Natural killer cell (primary cell): ENCODE measurements around the gene DRD2. TPM values are rescaled to one million over a fixed set of nuclear protein-coding genes. Genes with fewer than 3 reads are reported as not detected.

ENCODE experiments used
- ATAC-seq, 3 donors: fragments of 150-1000 bp in 2 of 3; fragments of 200-7000 bp in 1 of 3; cut with Tn5 transposase; 1 replicate in 1 of 3; 2 replicates in 2 of 3; pipeline ENCODE4 v1.10.0; 2021; ENCODE audit warnings: mild to moderate bottlenecking in 2 of 3, moderate library complexity in 2 of 3
- DNase-seq, 2 donors: peaks; one replicate each; pipeline versions ENCODE4 v3.0.0 to v3.0.0-alpha.2; 2013 to 2021; ENCODE audit warnings: mixed read lengths in 1 of 2
- H3K27ac ChIP-seq: one replicate; pipeline ENCODE4 v1.5.1; 2013; ENCODE audit warnings: mild to moderate bottlenecking, low read length
- H3K27me3 ChIP-seq: one replicate; pipeline ENCODE4 v1.6.1; 2013; ENCODE audit warnings: low read length; ENCODE audit not compliant: control insufficient read depth, insufficient read depth
- H3K36me3 ChIP-seq: one replicate; pipeline ENCODE4 v1.6.1; 2013; ENCODE audit warnings: low read length; ENCODE audit not compliant: control insufficient read depth, insufficient read depth
- H3K4me1 ChIP-seq: one replicate; pipeline ENCODE4 v1.6.1; 2013; ENCODE audit warnings: low read length; ENCODE audit not compliant: control insufficient read depth, insufficient read depth
- H3K4me3 ChIP-seq: one replicate; pipeline ENCODE4 v1.5.1; 2013; ENCODE audit warnings: low read length
- H3K9me3 ChIP-seq: one replicate; pipeline ENCODE4 v1.6.1; 2013; ENCODE audit warnings: low read length; ENCODE audit not compliant: control insufficient read depth, insufficient read depth
- H3K27ac Mint-ChIP-seq, 2 donors: one replicate each; pipeline ENCODE4 v1.8.0; 2022; ENCODE audit warnings: mild to moderate bottlenecking in 2 of 2, mixed read lengths in 2 of 2, moderate library complexity in 1 of 2
- H3K27me3 Mint-ChIP-seq, 2 donors: one replicate each; pipeline ENCODE4 v1.8.0; 2022; ENCODE audit warnings: low read depth in 2 of 2, mixed read lengths in 2 of 2
- H3K36me3 Mint-ChIP-seq: one replicate; pipeline ENCODE4 v1.8.0; 2022; ENCODE audit warnings: mixed read lengths
- H3K4me1 Mint-ChIP-seq, 2 donors: one replicate each; pipeline ENCODE4 v1.8.0; 2022; ENCODE audit warnings: mixed read lengths in 2 of 2
- H3K4me3 Mint-ChIP-seq: one replicate; pipeline ENCODE4 v1.8.0; 2022; ENCODE audit warnings: mild to moderate bottlenecking, moderate library complexity, mixed read lengths
- H3K9me3 Mint-ChIP-seq, 2 donors: one replicate each; pipeline ENCODE4 v1.8.0; 2022; ENCODE audit warnings: mixed read lengths in 2 of 2
- WGBS: methylation state at CpG from one replicate; pipeline ENCODE4 v1.1.7; 2013; ENCODE audit warnings: missing lambda C conversion rate; ENCODE audit not compliant: insufficient coverage; 5-methylcytosine and 5-hydroxymethylcytosine counted together
- intact Hi-C: fragments of 100-400 bp; cut with micrococcal nuclease; formaldehyde crosslinking; loops from one replicate; pipeline ENCODE4 v1.14.2; 2022
- total RNA-seq, 4 donors: library from RNA; stranded (reverse); fragments of 120-200 nt in 1 of 4; gene quantifications; one replicate each; pipeline versions ENCODE4 v1.2.3 to v1.2.4, GENCODE V29; 2013 to 2022
- TF ChIP-seq, protein P1 (sequence below): fragments of 200-600 bp; IDR thresholded peaks from one replicate; pipeline ENCODE4 v1.8.0; 2022; ENCODE audit warnings: antibody characterized with exemption

The DRD2 gene
- total RNA-seq, 3 donors from 2014 or later (not counting 1 experiment from before 2014, with no cell fraction given): not detected

DNA sequence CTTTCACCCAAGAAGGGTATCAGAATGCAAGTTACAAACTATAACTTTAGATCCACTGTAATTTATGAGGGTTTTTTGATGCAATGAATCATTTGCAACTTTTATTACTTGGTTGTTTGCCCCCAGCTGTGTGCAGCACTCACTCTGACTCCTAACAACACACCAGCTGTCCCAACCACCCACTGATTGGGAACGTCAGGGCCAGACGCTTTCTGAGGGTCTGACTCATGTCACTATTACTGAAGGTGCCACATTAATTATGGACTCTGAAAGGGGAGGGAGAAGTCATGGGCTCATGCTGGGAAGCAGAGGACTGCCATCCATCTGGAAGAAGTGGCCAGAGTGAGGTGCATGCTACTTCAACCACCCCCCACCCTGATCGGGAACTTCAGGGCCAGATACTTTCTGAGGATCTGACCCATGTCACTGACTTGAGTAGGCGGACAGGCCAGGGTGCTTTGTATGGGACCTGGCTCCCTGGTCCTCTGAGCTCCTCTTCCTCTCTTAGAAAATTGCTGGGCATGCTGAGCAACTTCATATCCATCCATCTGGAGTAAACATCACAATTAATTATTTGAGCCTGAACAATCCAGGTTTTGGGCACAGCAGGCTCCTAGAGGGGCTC lies 44.9 kb upstream of the DRD2 start:
- no peaks in the 10 kb centered on the region for H3K9me3 Mint-ChIP-seq
- H3K4me1 Mint-ChIP-seq: no peaks in the 10 kb centered on the region
- Histone ChIP-seq H3K27ac (no peak overlapping the region), H3K9me3 (no peaks in the 10 kb centered on the region), H3K4me3 (no peak overlapping the region), H3K36me3 (no peaks in the 10 kb centered on the region), H3K27me3 (peaks cover 2% of the 10 kb centered on the region), H3K4me1 (no peaks in the 10 kb centered on the region)
- H3K36me3 Mint-ChIP-seq: no peaks in the 10 kb centered on the region
- TF ChIP-seq, protein P1, sequence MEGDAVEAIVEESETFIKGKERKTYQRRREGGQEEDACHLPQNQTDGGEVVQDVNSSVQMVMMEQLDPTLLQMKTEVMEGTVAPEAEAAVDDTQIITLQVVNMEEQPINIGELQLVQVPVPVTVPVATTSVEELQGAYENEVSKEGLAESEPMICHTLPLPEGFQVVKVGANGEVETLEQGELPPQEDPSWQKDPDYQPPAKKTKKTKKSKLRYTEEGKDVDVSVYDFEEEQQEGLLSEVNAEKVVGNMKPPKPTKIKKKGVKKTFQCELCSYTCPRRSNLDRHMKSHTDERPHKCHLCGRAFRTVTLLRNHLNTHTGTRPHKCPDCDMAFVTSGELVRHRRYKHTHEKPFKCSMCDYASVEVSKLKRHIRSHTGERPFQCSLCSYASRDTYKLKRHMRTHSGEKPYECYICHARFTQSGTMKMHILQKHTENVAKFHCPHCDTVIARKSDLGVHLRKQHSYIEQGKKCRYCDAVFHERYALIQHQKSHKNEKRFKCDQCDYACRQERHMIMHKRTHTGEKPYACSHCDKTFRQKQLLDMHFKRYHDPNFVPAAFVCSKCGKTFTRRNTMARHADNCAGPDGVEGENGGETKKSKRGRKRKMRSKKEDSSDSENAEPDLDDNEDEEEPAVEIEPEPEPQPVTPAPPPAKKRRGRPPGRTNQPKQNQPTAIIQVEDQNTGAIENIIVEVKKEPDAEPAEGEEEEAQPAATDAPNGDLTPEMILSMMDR: no peak
- H3K27me3 Mint-ChIP-seq: peaks cover 18 to 31% of the 10 kb centered on the region in 2 donors
- no peak for ATAC-seq
- DNase-seq: no peak
- 75% methylated on average over 2 of the region's 4 CpGs for WGBS
- no peak overlapping the region for H3K4me3 Mint-ChIP-seq
- intact Hi-C loops: no loop called here
- H3K27ac Mint-ChIP-seq: no peak overlapping the region

DNA sequence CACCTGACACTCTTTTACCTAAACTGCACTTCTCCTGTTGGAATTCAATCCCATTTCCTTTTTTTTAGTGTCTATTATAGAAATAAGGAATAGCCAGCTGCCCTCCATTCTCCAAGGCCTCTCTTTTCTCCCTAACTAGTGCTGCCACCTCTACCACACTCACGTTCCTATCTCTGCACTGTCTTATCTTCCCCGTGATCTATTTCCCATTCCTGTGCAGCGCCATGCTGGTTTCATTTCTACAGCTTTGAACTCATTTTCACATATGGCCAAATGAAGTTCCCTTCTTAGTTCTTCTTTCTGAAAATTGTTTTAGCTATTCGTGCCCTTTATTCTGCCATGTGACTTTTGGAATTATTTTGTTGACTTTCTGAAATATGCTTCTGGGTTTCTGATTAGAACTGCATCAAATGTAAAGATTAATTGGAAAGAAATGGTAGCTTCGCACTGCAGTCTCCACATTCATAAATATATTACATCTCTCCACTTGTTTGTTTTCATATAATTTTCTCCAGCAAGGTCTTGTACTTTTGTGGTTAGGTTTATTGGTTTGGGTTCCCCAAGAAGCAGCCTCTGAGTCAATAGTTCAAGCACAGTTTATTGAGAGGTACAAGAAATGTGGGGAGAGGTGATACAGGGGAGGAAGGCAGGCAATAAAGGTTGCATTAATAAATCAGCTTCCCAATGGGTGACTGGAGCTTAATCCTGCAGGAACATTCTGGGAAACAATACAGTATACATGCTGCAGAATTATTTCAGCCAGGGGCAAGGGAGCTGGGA lies 43.7 kb upstream of the DRD2 start:
- Mint-ChIP-seq H3K27me3 (peaks cover 22 to 25% of the 10 kb centered on the region in 2 donors), H3K36me3 (no peaks in the 10 kb centered on the region), H3K4me1 (no peaks in the 10 kb centered on the region), H3K4me3 (no peak overlapping the region), H3K27ac (no peak overlapping the region), H3K9me3 (no peaks in the 10 kb centered on the region)
- intact Hi-C loops: no loop called here
- Histone ChIP-seq H3K4me1 (no peaks in the 10 kb centered on the region), H3K4me3 (no peak overlapping the region), H3K27ac (no peak overlapping the region), H3K36me3 (no peaks in the 10 kb centered on the region), H3K9me3 (no peaks in the 10 kb centered on the region), H3K27me3 (peaks cover 2% of the 10 kb centered on the region)
- TF ChIP-seq, protein P1: no peak
- DNase-seq: no peak
- WGBS: 42% methylated on average over 4 of the region's 5 CpGs
- ATAC-seq: no peak

DNA sequence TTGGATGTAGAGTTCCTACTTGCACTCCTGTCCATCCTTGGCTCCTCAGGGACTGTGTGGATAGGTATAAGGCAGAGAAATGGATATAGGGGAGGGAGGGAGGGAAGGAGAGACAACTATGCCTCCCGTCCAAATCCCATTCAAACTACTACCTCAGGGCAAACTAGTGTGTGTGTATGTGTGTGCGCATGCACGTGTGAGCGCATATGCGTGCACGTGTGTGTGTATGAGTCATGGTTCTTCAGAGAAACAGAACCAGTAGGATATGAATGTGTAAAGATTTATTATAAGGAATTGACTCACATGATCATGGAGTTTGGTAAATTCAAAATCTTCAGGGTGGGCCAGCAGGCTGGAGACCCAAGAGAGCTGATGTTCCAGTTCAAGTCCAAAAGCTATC lies 42.2 kb upstream of the DRD2 start:
- Mint-ChIP-seq H3K27ac (no peak overlapping the region), H3K36me3 (no peaks in the 10 kb centered on the region), H3K4me3 (no peak overlapping the region), H3K4me1 (no peaks in the 10 kb centered on the region), H3K9me3 (no peaks in the 10 kb centered on the region), H3K27me3 (peaks cover 16 to 18% of the 10 kb centered on the region in 2 donors)
- H3K4me1 ChIP-seq: no peaks in the 10 kb centered on the region
- H3K36me3 ChIP-seq: no peaks in the 10 kb centered on the region
- no peaks in the 10 kb centered on the region for H3K9me3 ChIP-seq
- intact Hi-C loops: no loop called here
- no peak for ATAC-seq
- DNase-seq: no peak
- TF ChIP-seq, protein P1: no peak
- no peak overlapping the region for H3K27ac ChIP-seq
- no peak overlapping the region for H3K4me3 ChIP-seq
- H3K27me3 ChIP-seq: peaks cover 2% of the 10 kb centered on the region
- WGBS: 96% methylated on average over 5 of the region's 6 CpGs
